H1 (cell line): ENCODE data around the gene CACNA1B. TPM values are rescaled to one million over a fixed set of nuclear protein-coding genes. Genes with fewer than 3 reads are reported as not detected.

Experiments
- CREB1 ChIP-seq: IDR thresholded peaks from 2 replicates; pipeline ENCODE4 v1.6.1; 2012; ENCODE audit warnings: inconsistent platforms
- KDM1A ChIP-seq: fragments of 200-600, 300-600 bp; sonication (generic); IDR thresholded peaks from 2 replicates; pipeline ENCODE4 v1.7.1; 2016; ENCODE audit warnings: mild to moderate bottlenecking, low read length, borderline replicate concordance
- RBBP5 ChIP-seq: IDR thresholded peaks from 2 replicates; pipeline ENCODE4 v1.7.1; 2012; ENCODE audit warnings: low read depth, mild to moderate bottlenecking, inconsistent platforms, low read length, moderate library complexity, borderline replicate concordance
- SIN3A ChIP-seq, 2 experiments: IDR thresholded peaks in 1 of 2; conservative IDR thresholded peaks in 1 of 2; 2 replicates each; pipeline ENCODE4 v1.6.1; 2011 to 2012; ENCODE audit warnings: low read length in 2 of 2, improper control_type of control experiment in 1 of 2, low read depth in 1 of 2, mild to moderate bottlenecking in 1 of 2
- polyA plus RNA-seq, 7 experiments: library from polyadenylated mRNA; depleted of rRNA in 3 of 7; stranded (reverse) in 5 of 7; unstranded in 2 of 7; fragments of >200 nt in 5 of 7; fragments of 200-250 nt in 2 of 7; gene quantifications; 1 replicate in 5 of 7; 2 replicates in 1 of 7; 4 replicates in 1 of 7; pipeline versions ENCODE4 v1.2.1 to v1.2.3, GENCODE V29; 2011 to 2013; ENCODE audit warnings: missing spikeins in 2 of 7, mixed read lengths in 2 of 7
- total RNA-seq: library from RNA; stranded (reverse); fragmentation: NEBNext Ultra II Directional; extraction: Animal tissue kit (Norgen Biotek cat#: 25700); gene quantifications from 2 replicates; pipeline ENCODE4 v1.2.1, GENCODE V29; 2021

Gene CACNA1B
- total and polyA plus RNA-seq, 2 of the 8 experiments (the other 6 are each of a cell fraction or from before 2014, with no cell fraction given), result 1.5 to 5.7 TPM

DNA sequence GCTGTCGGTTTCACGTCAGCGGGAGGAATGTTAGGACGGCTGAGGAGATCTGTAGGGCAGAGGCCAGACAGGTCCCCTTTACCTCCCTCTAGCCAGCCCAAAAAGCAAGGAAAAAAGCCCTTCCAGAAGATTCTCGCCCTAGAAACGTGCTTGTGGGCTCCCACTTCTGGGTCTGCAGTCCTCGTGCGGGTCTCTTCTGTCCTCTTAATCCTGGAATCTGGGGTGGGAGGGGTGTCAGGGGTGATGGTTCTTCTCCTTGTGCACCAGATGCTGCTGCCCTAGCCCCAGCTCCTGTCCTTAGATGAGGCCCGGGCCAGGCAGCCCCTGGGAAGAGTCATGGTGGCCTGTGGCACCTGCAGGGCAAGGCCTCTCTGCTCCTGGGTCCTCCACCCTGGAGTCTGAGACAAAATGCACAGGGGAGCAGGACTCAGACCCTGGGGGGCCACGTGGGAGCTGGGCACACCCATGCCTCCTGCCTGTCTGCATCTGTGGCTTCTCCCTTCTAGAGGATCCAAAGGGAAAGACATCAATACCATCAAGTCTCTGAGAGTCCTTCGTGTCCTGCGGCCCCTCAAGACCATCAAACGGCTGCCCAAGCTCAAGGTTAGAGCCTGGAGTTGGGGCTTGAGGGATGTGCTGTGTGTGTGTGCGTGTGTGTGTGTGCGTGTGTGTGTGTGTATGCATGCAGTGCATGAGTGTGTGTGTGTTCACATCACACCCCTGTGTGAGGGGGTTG, 174.2 kb downstream of the CACNA1B start (continued):
- TF ChIP-seq SIN3A (conservative IDR thresholded peaks at IDR 0.05 in 1 of 2, IDR thresholded peaks at IDR 0.05 in 1 of 2; ENCODE audit: low read depth in 1 of 2, low read length in 2 of 2) (no peak), RBBP5 (no peak), KDM1A (no peak), CREB1 (no peak)
